ENCODE measurements around the gene PITX2. TPM values are rescaled to one million over a fixed set of nuclear protein-coding genes. Genes with fewer than 3 reads are reported as not detected.

Gene PITX2
- total and polyA plus RNA-seq, 2 of the 8 experiments (the other 6 are each of a cell fraction or from before 2014, with no cell fraction given): 0.09 to 0.67 TPM

- no peak for TF ChIP-seq NRF1 (IDR thresholded peaks at IDR 0.05; ENCODE audit: low read depth, low read length)
- peak; percentile 77 for TF ChIP-seq EZH2 (IDR thresholded peaks at IDR 0.05; ENCODE audit: low read depth, low read length, severe bottlenecking)
These were observed 3.8 kb upstream of the PITX2 start (continued) for GRCh38 chr4:110626532-110627153.
